GM18858 (cell line): ENCODE measurements around the gene OLFM3.
A peak's percentile ranks its signal among the peaks of the same experiment; 100 is the strongest.

Experiments
- ATAC-seq: cut with Tn5 transposase; IDR thresholded peaks from one replicate; pipeline ENCODE4 v1.9.1; 2021; ENCODE audit not compliant: unreplicated experiment

OLFM3 gene

DNA sequence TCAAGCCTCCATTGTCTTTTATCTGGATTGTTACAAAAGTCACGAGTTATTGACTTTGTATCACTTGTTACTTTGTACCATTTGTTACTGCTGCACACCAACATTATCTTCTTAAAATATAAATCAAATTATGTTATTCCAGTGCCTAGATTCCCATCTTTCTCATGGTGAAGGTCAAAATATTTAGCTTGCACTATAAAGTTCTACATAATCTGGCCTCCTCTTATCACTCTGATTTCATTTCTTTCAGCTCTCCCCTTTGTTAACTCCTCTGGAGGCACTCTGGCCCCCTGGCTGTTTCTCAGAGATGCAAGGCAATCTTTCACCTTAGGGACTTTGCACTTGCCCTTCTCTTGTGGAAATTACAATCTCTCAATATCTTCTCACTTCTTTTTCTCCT is 143.8 kb downstream of the OLFM3 start:
- ATAC-seq, result no peak

DNA sequence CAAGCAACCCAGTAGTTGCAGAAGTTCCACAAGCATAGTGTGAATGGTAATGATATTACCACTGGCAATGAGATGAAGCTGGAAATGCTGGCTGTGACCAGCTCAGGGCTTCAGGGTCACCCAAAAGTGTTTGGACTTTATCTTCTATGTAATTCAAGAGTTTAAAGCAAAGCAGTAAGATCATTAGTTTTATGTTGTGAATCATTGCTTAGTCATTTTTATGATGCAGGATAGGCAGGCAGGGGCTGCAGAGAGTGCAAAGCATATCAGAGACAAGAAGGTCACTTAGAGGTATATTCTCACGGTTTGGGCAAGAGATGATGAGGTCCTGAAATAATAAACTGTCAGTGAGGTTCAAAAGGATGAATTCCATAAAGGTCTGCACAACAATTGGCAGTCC is 147.4 kb downstream of the OLFM3 start:
- no peak for ATAC-seq

DNA sequence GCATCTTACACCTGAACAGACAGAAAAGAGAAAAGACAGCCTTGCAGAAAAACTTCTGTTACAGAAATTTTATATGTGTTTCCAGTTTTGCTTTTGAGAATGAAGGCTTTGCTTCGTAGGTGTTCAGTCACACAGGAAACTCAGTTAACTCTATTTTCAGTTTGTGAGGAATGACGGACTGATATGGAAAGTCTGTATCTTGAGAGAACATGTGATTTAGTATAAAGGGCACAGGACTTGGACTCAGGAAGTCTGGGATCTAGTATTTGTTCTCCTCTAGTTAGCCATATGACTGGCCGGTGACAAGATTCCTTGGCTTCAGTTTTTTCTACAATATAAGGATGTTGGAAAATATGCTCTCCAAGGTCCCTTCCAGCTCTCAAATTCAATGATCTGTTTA is 149.1 kb downstream of the OLFM3 start:
- ATAC-seq, result no peak

DNA sequence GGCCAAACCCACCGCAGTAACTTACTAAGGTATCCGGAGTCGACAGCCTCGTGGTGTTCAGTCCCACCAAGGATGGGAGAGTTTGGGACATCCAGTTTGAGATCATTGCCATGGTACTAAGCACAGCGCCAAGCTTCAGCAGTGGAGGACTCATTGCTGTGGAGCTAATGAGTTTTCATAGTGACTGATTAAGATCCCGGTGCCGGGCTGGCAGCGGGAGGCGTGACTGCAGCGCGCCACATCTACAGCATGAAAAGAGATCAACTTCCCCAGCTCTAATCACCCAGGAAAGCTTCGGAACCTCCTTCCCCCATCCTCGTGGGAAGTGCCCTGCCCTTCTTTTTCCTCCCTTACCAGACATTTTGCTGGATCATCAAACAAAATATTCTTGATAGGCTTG is 149.9 kb downstream of the OLFM3 start:
- ATAC-seq, result no peak

DNA sequence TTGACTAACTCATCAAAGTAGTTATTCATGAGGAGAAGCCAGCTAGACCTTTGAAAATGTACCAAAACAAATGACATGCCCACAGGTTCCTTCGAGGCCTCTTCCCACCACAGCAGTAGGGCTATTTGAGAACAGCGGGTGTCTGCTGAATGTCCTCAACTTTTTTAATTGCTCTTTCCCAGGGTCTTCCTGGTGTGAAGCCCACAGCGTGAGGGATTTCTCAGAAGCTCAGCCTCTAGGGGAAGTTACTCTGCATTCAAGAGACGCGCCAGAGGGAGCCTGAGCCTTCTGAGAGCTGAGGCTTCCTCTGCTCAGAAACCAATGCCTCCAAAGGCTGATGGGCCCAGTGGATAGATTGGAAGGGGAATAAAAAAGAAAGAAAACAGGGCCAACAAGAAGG is 153.6 kb downstream of the OLFM3 start:
- no peak for ATAC-seq

DNA sequence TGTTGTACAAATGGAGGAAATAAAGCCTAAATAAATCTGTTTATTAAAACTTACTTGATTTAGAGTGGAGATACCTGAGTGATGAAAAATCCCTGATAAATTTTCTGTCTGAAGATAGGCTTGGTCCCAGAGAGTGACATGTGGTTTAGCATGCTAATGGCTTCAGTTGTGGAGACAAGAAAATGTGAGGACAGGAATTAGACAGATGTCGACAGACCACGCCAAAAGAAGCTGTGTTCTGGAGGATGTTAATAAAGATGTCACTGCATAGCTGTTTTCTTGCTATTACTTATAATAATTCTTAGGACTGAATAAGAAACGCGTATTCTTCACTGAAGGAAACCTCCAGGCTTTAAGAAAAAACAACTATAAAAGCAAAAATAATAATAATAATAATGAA is 154.9 kb downstream of the OLFM3 start:
- no peak for ATAC-seq

DNA sequence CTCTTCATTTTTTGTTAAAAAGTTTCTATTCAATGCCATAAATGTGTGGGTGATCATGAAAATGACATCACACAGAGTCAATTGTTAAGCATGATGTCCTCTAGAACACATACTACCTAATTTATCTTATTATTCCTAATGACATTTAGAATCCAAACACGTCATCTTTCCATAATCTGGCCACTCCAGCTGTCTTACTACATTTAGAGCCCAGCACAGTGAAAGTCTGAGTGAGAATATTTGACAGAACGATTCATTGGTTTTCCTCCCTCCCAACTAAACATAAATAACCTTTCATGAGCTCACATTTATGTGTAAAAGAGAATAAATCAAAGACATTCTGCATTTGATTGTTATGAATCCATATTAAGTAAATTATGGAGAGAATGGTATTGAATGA is 160.7 kb downstream of the OLFM3 start:
- ATAC-seq, result no peak

DNA sequence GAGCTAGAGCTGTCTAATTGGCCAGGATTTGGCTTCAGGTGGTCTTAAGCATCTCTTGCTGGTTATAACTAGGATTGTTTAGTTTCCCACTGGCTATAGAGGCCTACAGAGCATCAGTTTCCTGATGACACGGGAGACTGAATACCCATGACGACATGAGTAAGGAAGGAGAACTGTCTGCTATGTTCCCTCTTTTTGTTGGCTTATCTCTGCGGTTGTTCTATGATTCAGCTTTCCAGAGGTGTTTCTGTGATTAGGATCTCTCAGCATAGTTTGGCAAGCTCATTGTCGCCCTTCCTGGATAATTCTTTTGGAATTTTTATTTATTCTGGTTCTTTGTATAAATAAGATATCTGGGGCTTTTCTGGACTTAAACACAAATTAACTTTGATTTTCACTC is 163.4 kb downstream of the OLFM3 start:
- no peak for ATAC-seq

DNA sequence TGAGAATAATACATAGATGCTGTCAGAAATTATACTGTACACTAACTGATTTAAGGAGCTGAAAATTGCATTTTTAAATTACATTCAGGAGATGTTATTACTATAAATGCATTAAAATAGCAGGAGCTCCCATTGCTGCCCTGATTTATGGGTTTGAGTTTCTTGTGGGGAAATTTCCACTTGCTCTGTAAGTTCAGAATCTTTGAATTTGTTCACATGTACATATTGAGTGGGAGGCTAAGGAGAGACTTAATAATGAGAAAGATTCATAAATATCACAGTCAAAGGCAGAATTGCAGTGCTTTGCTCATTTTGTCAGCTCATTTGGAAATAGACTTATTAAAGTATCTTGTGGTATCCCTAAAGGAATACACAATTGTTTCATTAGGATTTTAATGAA is 170.3 kb downstream of the OLFM3 start:
- ATAC-seq, result no peak

DNA sequence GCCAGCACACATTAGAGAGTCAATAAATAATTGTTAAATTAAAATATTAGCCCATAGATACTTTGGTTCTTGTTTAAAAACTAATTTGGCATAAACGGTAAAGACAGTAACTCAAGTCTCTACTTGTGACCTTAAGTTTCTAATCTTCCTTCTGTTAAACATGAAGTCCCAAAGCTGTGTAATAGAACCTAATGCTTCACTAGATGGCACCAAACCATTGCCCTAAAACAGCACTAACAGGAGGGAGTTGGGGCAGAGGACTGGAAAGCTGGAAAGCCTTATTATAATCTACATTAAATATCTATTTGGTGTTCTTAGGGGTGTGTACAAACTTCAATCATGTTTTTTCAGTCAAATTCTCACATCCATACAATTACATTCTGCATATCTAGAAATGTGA is 176.7 kb downstream of the OLFM3 start:
- ATAC-seq, result peak; percentile 46

DNA sequence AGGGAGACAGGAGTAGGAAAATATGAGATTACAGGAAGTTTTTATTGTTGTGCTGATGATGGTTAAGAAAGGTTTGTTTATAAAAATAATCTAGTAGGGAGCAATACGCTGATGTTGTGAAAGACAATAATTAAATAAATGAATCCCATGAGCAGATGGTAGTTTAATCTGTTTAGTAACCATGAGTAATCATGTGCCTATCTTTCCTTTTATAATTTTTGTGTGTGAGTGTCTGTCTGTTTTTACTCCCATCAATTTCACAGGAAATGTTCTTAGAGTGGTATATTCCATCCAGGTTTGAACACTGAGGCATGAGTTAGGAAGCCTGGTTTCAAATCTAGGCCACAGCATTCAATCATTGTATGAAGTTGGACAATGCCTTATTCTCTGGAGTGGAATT is 180.5 kb downstream of the OLFM3 start:
- no peak for ATAC-seq

DNA sequence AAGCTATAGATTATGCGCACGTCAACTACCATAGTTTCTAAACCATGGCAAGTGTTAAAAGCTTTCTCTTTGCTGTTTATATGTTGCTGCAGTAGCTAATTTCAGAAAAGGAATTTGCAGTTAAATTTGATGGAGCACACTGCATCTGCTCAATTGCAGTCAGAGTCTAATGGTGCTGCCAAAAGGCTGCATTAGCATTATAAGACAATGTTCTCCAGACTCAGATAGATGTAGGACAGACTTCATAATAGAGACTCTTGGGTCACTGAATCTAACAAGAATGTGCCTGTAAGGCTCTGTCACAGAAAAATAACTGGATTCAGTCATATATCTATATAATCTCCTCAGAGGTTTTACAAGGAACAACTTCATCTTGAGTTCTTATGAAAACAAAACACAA is 198.3 kb downstream of the OLFM3 start:
- no peak for ATAC-seq

DNA sequence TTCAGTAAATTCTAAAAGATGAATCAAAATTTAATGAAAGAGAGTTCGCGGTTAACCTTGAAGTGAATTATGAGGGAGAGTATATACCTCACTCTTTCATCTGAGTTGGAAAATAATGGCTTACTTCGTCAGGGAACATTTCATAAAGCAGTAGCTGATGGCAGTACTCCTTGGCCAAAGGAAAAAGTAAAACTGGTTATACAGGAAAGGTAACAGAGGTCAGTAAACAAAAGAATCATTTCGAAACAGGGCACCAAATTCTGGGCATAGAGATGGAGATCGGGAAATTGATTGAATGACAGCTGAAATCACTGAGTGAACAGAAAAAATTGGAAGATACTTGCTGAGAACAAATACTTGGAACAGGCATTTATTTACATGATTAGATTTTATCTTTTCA is 199.0 kb downstream of the OLFM3 start:
- no peak for ATAC-seq

DNA sequence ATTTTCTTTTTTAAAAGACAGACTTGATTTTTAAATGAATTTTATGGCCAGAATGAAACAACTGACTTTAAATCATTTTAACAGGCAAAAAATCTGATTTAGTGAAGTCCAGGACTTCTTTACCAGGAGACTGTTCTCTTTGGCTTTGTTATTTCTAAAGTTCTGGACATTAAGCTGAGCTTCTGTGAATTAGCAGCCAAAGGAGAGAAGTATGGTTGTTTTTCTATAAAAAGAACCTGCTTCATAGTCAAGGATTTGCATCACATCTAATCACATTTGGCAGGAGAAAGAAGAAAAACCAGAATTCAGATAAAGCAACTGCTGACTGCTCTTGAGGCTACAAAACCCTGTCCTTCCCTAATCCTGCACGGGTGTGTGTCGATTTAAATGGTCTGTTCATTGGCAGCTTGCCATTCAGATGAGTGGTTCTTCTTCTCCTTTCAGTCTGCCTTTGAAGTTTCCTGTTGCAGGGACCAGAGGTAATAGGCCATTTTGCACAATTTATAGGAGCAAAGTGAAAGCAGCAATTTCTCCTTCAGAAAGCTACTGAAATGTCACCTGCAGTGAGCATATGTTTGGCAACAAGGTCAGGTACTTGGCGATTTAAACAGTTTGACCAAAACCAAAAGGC is 215.4 kb downstream of the OLFM3 start:
- no peak for ATAC-seq

DNA sequence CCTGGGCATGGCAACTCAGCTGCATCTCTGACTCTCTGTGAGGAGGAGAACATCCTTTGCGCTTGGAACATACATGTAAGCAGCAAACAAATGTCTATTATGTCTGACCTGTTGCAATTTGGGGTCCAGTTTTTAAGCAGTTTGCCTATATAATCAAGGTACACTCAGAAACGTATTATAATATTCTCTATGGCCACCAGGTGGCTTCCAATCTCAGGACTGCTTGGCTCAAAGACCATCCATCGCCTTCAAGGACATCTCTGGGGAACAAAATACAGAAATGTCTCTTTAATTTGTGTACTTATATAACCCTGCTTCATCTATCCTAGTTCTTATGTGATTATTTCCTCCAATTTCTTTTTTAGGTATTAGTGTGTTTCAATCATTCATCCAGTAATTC is 227.2 kb downstream of the OLFM3 start:
- peak; percentile 79 for ATAC-seq

DNA sequence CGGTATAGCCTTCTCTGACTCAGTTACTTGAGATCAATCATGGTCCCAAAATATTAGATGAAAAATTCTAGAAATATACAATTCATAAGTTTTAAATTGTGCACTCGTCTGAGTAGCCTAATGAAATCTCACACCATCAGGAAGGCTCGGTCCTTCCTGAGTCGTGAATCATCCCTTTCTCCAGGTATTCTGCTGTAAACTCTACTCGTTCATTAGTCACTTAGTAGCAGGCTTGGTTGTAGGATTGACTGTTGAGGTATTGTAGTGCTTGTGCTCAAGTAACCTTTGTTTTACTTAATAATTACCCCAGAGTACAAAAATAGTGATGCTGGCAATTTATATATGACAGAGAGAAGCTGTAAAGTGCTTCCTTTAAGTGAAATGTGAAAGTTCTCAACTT is 238.7 kb downstream of the OLFM3 start:
- no peak for ATAC-seq

DNA sequence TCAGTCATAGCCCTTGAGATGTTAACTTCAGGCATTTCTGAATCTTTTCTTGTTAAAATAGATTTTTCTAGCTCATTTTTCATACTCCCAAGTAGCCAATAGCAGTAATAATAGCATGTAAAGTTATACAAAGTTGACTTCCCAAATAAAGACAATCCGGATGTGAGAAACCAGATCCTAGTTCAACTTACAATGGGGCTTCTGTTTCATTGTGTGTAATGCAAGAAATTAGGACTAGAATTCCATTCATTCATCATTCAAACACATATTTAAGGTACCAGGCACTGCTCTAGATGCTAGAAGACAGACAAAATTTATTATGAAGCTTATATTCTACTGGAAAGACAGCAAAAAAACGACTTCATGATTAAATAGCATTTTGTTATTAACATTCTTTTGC is 240.3 kb downstream of the OLFM3 start:
- no peak for ATAC-seq
